Measurements from ENCODE around the gene CTTN.
A peak's percentile ranks its signal among the peaks of the same experiment; 100 is the strongest.

The CTTN gene

GRCh38 chr11:70410276-70411205 lies 12.2 kb downstream of the CTTN start:
- DNase-seq, result no peak

- DNase-seq, result no peak
Measured at GRCh38 chr11:70411713-70412452, 13.6 kb downstream of the CTTN start.

- no peak for DNase-seq
Measured at GRCh38 chr11:70413151-70413550, 14.8 kb downstream of the CTTN start.

GRCh38 chr11:70414341-70415100 lies 16.2 kb downstream of the CTTN start:
- DNase-seq, result no peak

GRCh38 chr11:70415191-70415590 lies 16.9 kb downstream of the CTTN start:
- no peak for DNase-seq

- no peak for DNase-seq
Measured at GRCh38 chr11:70415642-70416395, 17.5 kb downstream of the CTTN start.

- no peak for DNase-seq
Measured at GRCh38 chr11:70416881-70417280, 18.6 kb downstream of the CTTN start.

GRCh38 chr11:70418130-70418529 lies 19.8 kb downstream of the CTTN start:
- DNase-seq, result no peak

GRCh38 chr11:70419307-70420007 lies 21.1 kb downstream of the CTTN start:
- no peak for DNase-seq

GRCh38 chr11:70420008-70420464 lies 21.7 kb downstream of the CTTN start:
- DNase-seq, result no peak

- no peak for DNase-seq
Measured at GRCh38 chr11:70420496-70420895, 22.2 kb downstream of the CTTN start.

- DNase-seq, result no peak
Measured at GRCh38 chr11:70421123-70421522, 22.8 kb downstream of the CTTN start.

- DNase-seq, result no peak
Measured at GRCh38 chr11:70422692-70423522, 24.6 kb downstream of the CTTN start.

- DNase-seq, result no peak
Measured at GRCh38 chr11:70423523-70424505, 25.5 kb downstream of the CTTN start.

- peak; percentile 48 to 64 for DNase-seq
Measured at GRCh38 chr11:70424765-70425344, 26.5 kb downstream of the CTTN start.

- no peak for DNase-seq
Measured at GRCh38 chr11:70427436-70427835, 29.1 kb downstream of the CTTN start.

- DNase-seq, result no peak
Measured at GRCh38 chr11:70428701-70429427, 30.5 kb downstream of the CTTN start.

- DNase-seq, result no peak
Measured at GRCh38 chr11:70429428-70429705, 31.0 kb downstream of the CTTN start.
